Thoracic aorta (tissue), 2 donors: ENCODE results near the gene SNX30. TPM values are rescaled to one million over a fixed set of nuclear protein-coding genes. Genes with fewer than 3 reads are reported as not detected.

ENCODE experiments used
- ATAC-seq: fragments of 150-250 bp; one replicate; pipeline ENCODE4 v1.8.0; 2017; ENCODE audit warnings: low read depth; ENCODE audit not compliant: insufficient number of reproducible peaks, low FRiP score
- DNase-seq: peaks from one replicate; pipeline ENCODE4 v3.0.0-alpha.2; 2020; ENCODE audit warnings: low spot score
- H3K27ac ChIP-seq, 2 donors: fragments of 200-600 bp; sonication (generic); 1 replicate in 1 of 2; 2 replicates in 1 of 2; pipeline ENCODE4 v1.5.1; 2016; ENCODE audit warnings: mild to moderate bottlenecking in 2 of 2, moderate library complexity in 2 of 2
- H3K27me3 ChIP-seq: fragments of 200-600 bp; sonication (generic); replicated peaks from 2 replicates; pipeline ENCODE4 v1.6.0; 2016; ENCODE audit warnings: mild to moderate bottlenecking; ENCODE audit not compliant: insufficient read depth
- H3K36me3 ChIP-seq: fragments of 200-600 bp; sonication (generic); one replicate; pipeline ENCODE4 v1.5.1; 2016
- H3K4me1 ChIP-seq, 2 donors: fragments of 200-600 bp; sonication (generic); 1 replicate in 1 of 2; 2 replicates in 1 of 2; pipeline versions ENCODE4 v1.5.1 to v1.6.0; 2016; ENCODE audit warnings: low read depth in 2 of 2, mild to moderate bottlenecking in 1 of 2; ENCODE audit not compliant: control insufficient read depth in 1 of 2
- H3K4me3 ChIP-seq: fragments of 200-600 bp; sonication (generic); 2 replicates; pipeline ENCODE4 v1.5.1; 2016; ENCODE audit warnings: mild to moderate bottlenecking
- H3K9me3 ChIP-seq: fragments of 200-600 bp; sonication (generic); 2 replicates; pipeline ENCODE4 v1.5.1; 2016
- total RNA-seq, 2 donors: library from RNA; depleted of rRNA; stranded (reverse); fragments of >200 nt; gene quantifications; one replicate each; pipeline versions ENCODE4 v1.1.0 to v1.2.3, GENCODE V29; 2016
- TF ChIP-seq, protein P1 (sequence below): fragments of 200-600 bp; sonication (generic); IDR thresholded peaks from one replicate; pipeline ENCODE4 v1.5.1; 2019; ENCODE audit warnings: antibody characterized with exemption

The SNX30 gene
- total RNA-seq, 2 donors from 2014 or later, result 11.2 to 36.3 TPM

DNA sequence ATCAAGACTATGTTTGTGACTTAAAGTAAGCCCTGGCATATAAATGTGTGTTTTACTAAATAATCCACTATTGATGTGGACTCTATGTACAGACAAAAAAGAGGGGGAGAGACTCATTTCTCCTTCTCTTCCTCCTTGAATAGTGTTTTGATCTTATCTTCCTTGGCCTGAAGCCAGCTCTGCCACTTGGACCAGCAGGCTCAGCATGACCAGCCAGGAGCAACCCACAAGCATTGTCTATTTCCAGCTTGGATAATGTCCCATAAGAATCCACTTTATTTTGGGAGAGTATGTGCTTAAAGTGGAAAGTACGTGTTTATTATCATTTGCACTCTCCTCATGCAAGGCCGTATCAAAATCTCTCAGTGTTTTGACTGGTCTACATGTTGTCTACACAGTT is 164.0 kb downstream of the SNX30 start:
- H3K27ac ChIP-seq, result no peak overlapping the region
- DNase-seq (no peak), ATAC-seq (no peak)
- no peaks in the 10 kb centered on the region for H3K36me3 ChIP-seq
- no peaks in the 10 kb centered on the region for H3K27me3 ChIP-seq
- no peaks in the 10 kb centered on the region for H3K4me1 ChIP-seq
- no peak overlapping the region for H3K4me3 ChIP-seq
- H3K9me3 ChIP-seq, result no peaks in the 10 kb centered on the region
- TF ChIP-seq, protein P1, sequence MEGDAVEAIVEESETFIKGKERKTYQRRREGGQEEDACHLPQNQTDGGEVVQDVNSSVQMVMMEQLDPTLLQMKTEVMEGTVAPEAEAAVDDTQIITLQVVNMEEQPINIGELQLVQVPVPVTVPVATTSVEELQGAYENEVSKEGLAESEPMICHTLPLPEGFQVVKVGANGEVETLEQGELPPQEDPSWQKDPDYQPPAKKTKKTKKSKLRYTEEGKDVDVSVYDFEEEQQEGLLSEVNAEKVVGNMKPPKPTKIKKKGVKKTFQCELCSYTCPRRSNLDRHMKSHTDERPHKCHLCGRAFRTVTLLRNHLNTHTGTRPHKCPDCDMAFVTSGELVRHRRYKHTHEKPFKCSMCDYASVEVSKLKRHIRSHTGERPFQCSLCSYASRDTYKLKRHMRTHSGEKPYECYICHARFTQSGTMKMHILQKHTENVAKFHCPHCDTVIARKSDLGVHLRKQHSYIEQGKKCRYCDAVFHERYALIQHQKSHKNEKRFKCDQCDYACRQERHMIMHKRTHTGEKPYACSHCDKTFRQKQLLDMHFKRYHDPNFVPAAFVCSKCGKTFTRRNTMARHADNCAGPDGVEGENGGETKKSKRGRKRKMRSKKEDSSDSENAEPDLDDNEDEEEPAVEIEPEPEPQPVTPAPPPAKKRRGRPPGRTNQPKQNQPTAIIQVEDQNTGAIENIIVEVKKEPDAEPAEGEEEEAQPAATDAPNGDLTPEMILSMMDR, result no peak

DNA sequence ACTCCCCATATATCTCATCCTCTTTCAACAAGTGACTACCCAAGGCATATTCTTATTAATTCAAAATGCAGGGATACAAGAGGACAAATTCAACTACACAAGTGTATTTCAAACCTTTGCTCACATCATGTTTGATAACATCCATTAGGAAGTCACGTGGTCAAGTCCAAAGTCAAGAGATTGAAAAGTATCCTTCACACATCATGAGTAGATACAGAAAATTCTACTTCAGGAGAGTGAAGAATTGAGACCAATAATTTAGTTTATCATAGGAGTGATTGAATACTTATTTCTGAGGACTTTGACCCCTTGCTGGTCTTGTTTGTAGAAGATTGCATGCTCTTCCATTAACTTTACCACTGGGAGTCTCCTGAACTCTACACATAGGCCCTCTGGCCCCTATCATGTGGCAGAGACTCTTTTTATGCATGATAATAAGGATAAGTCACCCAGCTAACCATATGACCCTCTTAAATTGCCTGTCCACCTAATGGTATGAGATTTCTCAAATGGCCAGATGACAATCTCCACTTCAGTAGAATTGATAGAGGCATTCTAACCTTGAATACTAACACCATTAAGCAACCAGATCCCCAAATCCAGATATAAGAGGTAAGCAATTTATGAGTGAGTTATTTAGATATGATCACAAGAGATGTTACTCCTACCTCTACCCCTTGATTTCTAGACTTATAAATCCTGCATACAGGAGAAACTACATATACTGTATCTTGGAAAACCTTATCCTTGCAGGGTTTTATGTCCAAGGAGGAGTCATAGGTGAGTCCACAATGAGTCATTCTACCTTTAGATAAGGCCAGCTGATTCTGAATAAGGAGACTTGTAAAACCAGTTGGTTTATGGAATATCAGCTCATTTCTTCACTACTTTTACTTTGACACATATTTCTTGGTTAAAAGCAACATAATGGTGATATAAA is 166.8 kb downstream of the SNX30 start:
- no peaks in the 10 kb centered on the region for H3K4me1 ChIP-seq
- no peak for ATAC-seq
- H3K9me3 ChIP-seq, result no peaks in the 10 kb centered on the region
- H3K4me3 ChIP-seq, result no peak overlapping the region
- no peaks in the 10 kb centered on the region for H3K36me3 ChIP-seq
- TF ChIP-seq, protein P1, result no peak
- H3K27ac ChIP-seq, result no peak overlapping the region
- DNase-seq, result no peak
- no peaks in the 10 kb centered on the region for H3K27me3 ChIP-seq

DNA sequence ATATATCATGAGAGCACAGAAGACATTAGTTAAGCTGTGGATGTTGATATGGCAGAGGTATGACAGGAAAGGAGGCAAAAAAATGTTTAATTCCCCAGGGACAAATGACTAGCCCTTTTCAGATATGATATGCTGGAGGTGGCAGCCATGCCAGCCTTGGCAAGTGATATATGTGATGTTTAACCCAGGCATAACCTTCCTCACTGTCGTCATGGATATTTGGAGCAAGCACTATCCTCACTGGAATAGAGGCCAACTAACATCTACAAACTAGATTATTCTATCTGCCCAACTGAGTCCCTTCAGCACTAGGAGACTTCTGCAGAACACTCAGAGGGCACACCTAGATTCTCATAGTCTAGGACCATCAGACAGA is 167.4 kb downstream of the SNX30 start:
- no peaks in the 10 kb centered on the region for H3K4me1 ChIP-seq
- no peak for ATAC-seq
- H3K27me3 ChIP-seq, result no peaks in the 10 kb centered on the region
- no peak for DNase-seq
- no peaks in the 10 kb centered on the region for H3K36me3 ChIP-seq
- H3K4me3 ChIP-seq, result no peak overlapping the region
- H3K27ac ChIP-seq, result no peak overlapping the region
- TF ChIP-seq, protein P1, result no peak
- H3K9me3 ChIP-seq, result no peaks in the 10 kb centered on the region

DNA sequence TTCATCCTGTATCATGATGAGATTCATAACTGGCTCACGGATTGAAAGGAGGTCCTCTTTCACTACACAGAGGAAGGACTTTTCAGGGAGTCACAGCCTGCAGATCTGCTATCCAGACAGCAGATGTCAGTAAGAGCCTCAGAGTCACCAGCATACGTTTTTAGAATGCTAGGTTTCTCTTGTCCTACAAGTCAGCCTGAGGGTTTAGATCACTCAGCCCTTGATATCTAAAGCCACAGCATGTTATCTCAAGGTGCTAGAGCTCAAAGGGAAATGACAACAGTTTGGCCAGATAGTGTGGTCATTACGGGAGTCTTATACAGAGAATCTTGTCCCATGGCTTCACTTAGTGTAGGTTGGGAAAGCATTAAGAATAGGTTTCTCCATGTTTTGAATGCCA is 171.0 kb downstream of the SNX30 start:
- H3K9me3 ChIP-seq, result no peaks in the 10 kb centered on the region
- H3K4me3 ChIP-seq, result no peak overlapping the region
- TF ChIP-seq, protein P1, result no peak
- no peak overlapping the region for H3K27ac ChIP-seq
- H3K27me3 ChIP-seq, result no peaks in the 10 kb centered on the region
- no peaks in the 10 kb centered on the region for H3K4me1 ChIP-seq
- ATAC-seq (no peak), DNase-seq (no peak)
- H3K36me3 ChIP-seq, result no peaks in the 10 kb centered on the region

Other genes with a start within 250 kb of the SNX30 start
- gene INIP, start 32.6 kb upstream of the SNX30 start, total RNA-seq, result 10 to 100 TPM; 16.1 to 21.6 TPM
- gene SLC46A2, start 140.1 kb downstream of the SNX30 start, total RNA-seq, result 1 to 10 TPM; 2.0 to 2.7 TPM